HG03060 (cell line): ENCODE measurements around the gene HAO2.
"Not testable (repeated sequence)": the region's sequence is repeated elsewhere in the genome, so short reads cannot be mapped to it uniquely, and the experiment has no call there.

Source experiments
- ATAC-seq: cut with Tn5 transposase; IDR thresholded peaks from one replicate; pipeline ENCODE4 v1.9.1; 2021; ENCODE audit warnings: low read depth, moderate number of reproducible peaks; ENCODE audit not compliant: unreplicated experiment

Gene HAO2

DNA sequence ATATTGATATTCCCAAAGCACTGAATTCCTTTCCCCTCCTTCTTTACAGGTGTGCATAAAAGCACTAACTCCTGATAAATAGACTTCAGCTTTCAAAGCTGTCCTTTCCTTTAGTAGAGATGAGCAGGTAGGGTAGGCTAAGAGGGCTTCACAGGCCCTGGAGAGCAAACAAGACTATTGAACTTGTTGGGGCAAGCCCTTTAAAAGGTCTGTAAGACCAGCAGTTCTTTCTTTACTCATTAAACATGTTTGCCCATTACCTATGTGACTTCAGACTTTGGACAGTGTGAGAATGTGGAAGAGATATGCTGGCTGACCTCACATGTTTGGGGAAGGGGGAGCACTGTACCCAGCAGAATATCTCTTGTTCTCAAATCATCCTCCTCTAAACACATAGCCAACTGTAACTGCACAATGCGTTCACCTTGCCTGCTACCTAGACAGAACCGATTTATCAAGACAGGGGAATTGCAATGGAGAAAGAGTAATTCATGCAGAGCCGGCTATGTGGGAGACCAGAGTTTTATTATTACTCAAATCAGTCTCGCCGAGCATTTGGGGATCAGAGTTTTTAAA is 27.1 kb upstream of the HAO2 start:
- no peak for ATAC-seq

- ATAC-seq = no peak
Measured at GRCh38 chr1:119345398-119345797, 23.2 kb upstream of the HAO2 start.

DNA sequence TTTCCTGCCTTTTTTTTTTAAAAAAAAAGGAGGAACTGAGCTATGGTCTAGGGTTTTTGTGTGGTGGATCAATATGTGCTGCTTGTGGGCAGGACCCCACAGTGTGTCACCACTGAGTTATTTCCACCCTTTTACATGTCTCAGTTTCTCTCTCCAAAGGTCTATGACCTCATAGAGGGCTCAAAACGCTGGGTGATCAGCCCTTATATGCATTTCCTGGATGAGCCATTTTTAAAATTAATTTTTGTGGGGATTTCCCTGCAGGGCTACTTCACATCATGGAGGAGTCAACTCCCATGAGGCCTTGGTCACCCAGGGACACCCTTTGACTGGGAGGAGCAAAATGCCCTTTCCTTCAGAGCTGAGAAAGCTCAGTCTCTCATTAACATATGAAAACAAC is 20.7 kb upstream of the HAO2 start:
- ATAC-seq = no peak

DNA sequence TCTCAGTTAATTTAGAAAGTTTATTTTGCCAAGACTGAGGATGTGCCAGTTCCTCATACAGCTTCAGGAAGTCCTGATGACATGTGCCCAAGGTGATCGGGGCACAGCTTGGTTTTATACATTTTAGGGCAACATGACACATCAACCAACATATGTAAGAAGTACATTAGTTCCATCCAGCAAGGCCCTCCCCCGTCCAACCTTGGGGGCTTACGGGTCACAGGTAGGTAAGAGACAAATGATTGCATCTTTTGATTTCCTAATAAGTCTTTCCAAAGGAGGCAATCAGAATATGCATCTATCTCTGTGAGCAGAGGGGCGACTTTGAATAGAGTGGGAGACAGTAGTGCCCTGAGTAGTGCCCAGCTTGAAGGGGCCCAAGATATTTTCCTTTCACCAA is 19.6 kb upstream of the HAO2 start:
- no peak for ATAC-seq

DNA sequence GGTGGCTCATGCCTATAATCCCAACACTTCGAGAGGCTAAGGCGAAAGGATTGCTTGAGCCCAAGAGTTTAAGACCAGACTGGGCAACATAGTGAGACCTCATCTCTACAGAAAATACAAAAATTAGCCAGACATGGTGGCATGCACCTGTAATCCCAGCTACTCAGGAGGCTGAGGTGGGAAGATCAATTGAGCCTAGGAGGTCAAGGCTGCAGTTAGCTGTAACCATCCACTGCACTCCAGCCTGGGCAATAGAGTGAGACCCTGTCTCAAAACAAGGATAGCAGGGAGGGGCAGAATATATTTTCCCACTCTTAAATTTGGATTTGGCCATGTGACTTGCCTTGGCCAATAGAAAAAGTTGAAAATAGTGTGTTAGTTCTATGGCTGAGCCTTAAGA is 17.7 kb upstream of the HAO2 start:
- ATAC-seq = not testable (repeated sequence)

DNA sequence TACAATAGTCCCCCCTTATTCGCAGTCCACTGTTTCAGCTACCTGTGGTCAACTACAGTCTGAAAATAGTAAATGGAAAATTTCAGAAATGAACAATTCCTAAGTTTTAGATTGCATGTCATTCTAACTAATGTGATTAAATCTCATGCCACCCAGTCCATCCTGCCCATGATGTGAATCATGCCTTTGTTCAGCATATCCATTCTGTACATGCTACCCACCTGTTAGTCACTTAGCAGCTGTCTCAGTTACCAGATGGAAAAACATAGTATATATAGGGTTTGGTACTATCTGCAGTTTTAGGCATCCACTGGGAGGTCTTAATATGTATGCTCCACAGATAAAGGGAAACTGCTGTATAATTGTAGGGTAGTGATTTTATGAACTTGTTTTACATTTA is 16.6 kb upstream of the HAO2 start:
- no peak for ATAC-seq

GRCh38 chr1:119353836-119354235 is 14.7 kb upstream of the HAO2 start:
- no peak for ATAC-seq

GRCh38 chr1:119358636-119359035 is 9.9 kb upstream of the HAO2 start:
- no peak for ATAC-seq

DNA sequence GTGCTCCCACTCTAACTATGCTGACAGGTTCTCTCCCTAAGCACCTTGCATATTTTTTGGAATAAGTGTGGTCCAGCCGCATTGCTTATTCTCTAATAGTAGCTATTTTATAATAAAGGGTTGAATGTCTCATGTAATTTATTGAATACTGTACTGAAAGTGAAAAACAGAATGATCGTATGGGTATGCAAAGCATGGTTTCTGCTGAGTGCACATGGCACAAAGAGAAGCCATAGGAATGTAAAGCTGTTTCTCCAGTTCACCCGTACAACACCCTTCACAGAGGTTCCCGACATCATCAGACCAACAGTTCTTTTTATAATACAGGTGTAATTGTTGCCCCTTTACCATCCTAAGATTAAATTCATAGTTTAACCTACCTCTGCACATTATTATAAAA is 8.9 kb upstream of the HAO2 start:
- ATAC-seq = no peak

- no peak for ATAC-seq
Measured at GRCh38 chr1:119361205-119361604, 7.4 kb upstream of the HAO2 start.

DNA sequence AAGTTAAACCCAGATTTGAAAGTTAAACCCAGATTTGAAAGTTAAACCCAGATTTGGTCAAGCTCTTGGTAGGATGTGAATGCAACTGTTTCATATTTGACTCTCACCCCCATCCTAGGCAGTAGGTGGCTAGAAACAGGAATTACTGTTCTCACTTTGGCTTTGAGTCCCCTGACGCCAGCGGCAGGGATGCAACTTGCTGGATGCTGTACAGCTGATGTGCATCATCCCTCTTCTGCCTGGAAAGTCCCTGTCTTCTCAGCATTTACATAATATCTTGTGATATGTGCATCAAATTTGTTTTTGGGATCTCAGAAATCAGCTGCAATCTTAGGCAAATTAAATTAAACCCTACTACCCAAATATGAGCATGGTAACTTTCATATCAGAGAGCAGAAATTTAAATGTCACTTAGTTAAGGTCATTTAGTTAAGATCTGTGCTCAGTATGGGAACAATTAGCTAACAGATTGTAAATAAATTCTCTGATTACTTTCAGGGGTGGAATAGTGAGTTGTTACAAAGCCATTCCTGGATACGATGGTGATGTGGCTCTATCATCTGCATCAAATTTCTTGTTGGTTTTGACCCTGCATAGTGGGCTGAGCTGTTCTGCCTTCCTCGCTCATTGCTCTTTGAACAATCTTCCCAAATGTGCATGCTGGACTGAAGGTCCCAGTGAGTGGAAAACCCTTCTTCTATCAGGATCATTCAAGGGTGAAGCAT is 6.8 kb upstream of the HAO2 start:
- ATAC-seq = no peak

- ATAC-seq = no peak
Measured at GRCh38 chr1:119363162-119363561, 5.4 kb upstream of the HAO2 start.

DNA sequence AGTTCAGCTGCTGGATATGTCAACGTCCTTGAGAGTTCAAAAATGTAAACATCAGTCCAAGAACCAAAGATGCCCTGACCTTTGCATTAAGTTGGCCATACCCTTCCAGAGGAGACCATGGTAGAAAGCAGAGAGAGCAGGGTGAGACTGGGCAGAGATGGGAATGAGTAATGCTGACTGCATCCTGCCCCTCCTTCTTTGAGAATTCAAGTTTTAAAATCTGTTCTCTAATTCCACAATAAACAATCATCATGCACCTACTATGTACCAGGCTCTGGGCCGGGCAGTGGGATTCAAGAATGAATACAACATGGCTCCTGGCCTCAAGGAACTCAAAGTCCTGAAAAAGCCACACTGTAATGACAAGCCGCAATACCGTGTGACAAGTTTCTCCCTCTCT is 3.9 kb upstream of the HAO2 start:
- no peak for ATAC-seq

DNA sequence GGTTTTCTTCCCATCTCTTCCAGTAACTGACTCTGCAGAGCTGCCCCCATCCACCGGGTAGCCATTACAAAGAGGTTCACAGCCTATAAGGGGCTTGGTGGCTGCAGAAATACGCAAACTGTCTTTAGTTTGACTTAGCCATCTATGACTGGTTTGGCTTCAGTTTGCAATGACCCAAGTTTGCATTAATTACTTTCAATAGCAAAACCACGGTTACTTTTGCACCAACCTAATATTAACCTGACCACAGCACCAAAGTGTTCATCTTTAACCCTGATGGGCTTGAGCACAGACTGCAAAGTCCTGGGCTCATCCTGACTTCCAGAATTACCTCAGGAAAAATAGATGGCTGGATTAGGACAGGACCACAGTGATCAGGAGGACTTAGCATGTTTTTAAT is 2.2 kb upstream of the HAO2 start:
- no peak for ATAC-seq

GRCh38 chr1:119367432-119368124 is 1.0 kb upstream of the HAO2 start:
- no peak for ATAC-seq

DNA sequence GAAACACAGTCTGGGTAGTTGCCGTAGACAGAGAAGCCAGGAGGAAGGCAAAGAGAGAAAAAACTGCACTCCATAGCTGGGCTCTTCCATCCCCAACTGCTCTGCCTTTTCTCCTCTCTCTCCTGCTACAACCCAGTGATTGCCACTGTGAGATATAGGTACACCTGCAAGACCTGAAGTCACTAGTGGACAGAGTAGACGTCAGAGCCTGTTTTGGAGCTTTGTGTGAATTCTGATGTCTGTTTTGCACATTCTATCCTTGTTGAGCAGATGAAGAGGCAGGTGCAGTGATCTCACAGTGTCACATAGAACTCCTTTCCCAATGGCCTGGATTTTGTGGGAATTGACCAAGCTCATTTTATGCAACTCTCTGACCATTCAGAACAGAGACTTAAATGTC is 2.2 kb downstream of the HAO2 start:
- no peak for ATAC-seq

- ATAC-seq = no peak
Measured at GRCh38 chr1:119371815-119372214, 3.2 kb downstream of the HAO2 start.

- ATAC-seq = no peak
Measured at GRCh38 chr1:119372503-119373086, 4.0 kb downstream of the HAO2 start.

DNA sequence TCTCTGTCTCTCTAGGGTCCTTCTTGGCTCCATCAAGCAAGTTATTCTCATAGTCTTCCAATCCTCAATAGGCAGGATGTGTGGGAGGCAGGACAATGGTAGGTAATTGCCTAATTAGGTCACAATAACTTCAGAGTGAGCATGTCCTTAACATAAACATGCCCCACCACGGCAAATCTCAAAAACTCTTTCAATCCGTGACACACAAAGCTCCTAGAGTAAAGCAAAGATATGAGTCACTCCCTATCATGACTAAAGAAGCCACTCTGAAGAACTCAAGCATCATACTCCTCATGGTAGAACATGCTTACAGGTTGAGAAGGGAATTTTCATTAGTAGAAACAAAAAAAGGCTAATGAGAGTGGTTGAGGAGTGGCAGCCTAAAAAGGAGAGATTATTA is 4.9 kb downstream of the HAO2 start:
- no peak for ATAC-seq

DNA sequence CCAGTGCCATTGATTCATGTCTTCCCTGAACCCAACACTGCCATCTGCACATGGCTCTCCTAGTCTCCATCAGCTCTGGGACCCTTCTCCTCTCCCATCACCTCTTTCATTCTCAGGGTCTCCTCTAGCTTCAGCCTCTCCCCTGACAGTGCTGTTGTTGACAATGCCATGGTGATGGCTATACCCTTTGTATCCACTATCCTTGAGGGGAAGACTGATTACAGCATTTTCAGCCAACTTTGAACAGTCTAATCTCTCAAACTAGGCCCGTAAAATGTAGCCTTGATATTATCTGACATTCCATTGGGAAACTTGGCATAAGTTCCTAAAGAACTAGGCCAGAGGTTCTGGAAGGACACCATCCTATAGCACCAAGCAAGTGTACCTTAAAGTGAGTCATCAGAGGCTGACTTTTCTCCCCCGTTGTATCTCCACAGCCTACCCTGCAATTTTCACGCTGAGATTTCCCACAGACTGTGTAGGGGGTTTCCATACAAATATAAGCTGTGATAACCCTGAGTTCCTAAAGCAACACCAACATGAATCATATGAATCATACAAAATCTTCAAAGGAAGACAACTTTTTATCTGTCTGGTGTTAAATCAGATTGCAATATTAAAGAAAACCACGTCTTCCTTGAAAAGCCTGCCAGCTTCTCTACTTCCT is 5.8 kb downstream of the HAO2 start:
- no peak for ATAC-seq

GRCh38 chr1:119375366-119375765 is 6.8 kb downstream of the HAO2 start:
- no peak for ATAC-seq
